Pons (tissue), 1 donor: ENCODE data around the gene SLC24A4.

Experiments
- DNase-seq: peaks from one replicate; pipeline ENCODE4 v3.0.0-alpha.2; 2016; ENCODE audit warnings: low spot score

The SLC24A4 gene

DNA sequence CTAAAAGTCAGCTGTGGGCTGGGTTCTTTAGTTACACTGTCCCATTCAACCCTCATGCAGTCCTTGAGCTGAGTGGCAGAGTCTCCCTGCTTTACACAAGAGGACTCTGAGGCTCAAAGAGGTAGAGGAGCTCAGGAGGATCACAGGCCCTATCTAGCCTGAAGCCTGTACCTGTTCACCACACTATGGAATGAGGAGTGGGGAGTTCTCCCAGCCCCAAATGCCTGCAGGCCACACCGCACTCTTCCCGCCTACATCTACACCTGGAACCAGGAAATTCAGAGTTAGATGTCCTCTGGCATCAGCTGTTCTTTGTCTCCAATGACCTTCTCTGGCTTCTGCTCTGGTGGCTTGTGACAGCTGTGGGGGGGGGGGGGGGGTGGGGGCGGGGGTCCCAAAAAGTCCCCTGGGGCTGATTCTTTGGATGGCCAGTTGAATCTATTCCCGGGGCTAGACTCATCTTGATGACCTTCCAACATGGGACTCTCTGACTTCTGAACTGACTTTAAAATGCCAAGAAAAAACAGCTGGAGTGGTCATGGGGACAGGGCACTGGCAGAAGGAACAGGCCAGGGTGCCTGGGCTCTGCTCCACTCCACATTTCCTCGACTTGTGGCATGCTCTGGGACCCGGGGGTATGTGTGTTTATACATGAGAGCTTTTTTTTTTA, 221.2 kb downstream of the SLC24A4 start:
- no peak for DNase-seq

- DNase-seq = no peak
Measured at GRCh38 chr14:92546347-92547053, 223.5 kb downstream of the SLC24A4 start.

DNA sequence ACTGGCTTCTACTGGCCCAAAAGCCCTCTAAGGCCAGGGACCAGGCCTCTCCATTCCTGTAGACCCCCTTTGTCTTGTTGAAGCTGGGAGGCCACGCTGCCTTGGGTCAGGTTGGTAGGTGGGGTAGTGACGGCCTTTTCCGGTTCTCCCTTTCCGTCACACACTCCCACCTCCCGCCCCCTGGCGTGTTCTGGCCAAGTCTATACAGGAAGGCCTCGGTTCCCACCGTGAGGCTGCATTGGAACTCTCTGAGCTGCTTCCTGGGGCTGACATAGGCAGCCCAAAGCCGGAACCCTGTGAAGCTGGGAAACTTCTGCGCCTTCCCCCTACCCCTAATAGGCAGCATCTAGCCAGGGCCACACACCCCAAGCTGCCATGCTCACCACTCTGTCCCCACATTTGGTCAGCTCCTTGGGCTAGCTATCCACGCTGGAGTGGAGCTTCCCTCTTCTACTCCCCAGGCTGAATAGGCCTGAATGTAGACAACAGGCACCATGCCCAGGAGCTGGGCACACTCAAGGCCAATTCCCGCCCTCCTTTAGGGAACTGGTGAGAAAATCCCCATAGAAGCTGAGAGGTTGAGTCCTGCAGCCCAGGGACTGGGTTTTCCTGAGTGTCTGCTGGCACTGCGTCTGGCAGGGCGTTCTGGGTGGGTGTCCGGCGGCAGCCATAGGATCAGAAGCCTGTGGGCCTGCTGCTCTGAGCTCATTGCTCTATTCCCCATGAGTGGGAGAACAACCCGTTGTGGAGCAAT, 226.3 kb downstream of the SLC24A4 start:
- no peak for DNase-seq

- no peak for DNase-seq
Measured at GRCh38 chr14:92549859-92550230, 226.9 kb downstream of the SLC24A4 start.
